Neuronal stem cell (in vitro differentiated cells): ENCODE data around the gene C1QTNF9B.

Experiments used
- DNase-seq: peaks from one replicate; pipeline ENCODE4 v3.0.0-alpha.2; 2013; ENCODE audit warnings: low spot score
- H2AFZ ChIP-seq: one replicate; pipeline ENCODE4 v1.6.1; 2013; ENCODE audit warnings: mild to moderate bottlenecking, low read length, inconsistent platforms
- H2AK5ac ChIP-seq: 2 replicates; pipeline ENCODE4 v1.6.1; 2013; ENCODE audit warnings: low read depth, mild to moderate bottlenecking, inconsistent platforms, low read length, moderate library complexity, mixed read lengths
- H2BK120ac ChIP-seq: 2 replicates; pipeline ENCODE4 v1.6.1; 2013; ENCODE audit warnings: low read depth, mild to moderate bottlenecking, inconsistent platforms, low read length, moderate library complexity, mixed read lengths
- H2BK12ac ChIP-seq: one replicate; pipeline ENCODE4 v1.6.1; 2013; ENCODE audit warnings: low read length, inconsistent platforms
- H2BK15ac ChIP-seq: 2 replicates; pipeline ENCODE4 v1.6.1; 2013; ENCODE audit warnings: mild to moderate bottlenecking, low read length, inconsistent platforms, mixed read lengths
- H2BK5ac ChIP-seq: one replicate; pipeline ENCODE4 v1.6.1; 2013; ENCODE audit warnings: inconsistent platforms, mild to moderate bottlenecking, low read length, moderate library complexity
- H3K14ac ChIP-seq: one replicate; pipeline ENCODE4 v1.6.1; 2013; ENCODE audit warnings: low read length, inconsistent platforms
- H3K18ac ChIP-seq: 2 replicates; pipeline ENCODE4 v1.6.1; 2013; ENCODE audit warnings: low read length, inconsistent platforms
- H3K23ac ChIP-seq: 2 replicates; pipeline ENCODE4 v1.6.1; 2013; ENCODE audit warnings: low read depth, mild to moderate bottlenecking, mixed read lengths, low read length, inconsistent platforms; ENCODE audit not compliant: poor library complexity
- H3K27ac ChIP-seq: replicated peaks from 3 replicates; pipeline ENCODE4 v1.5.1; 2013; ENCODE audit warnings: low read length, inconsistent platforms
- H3K27me3 ChIP-seq, 3 experiments: 2 replicates each; pipeline ENCODE4 v1.6.1; 2013; ENCODE audit warnings: low read length in 3 of 3, mild to moderate bottlenecking in 2 of 3, inconsistent platforms in 1 of 3, low read depth in 1 of 3, mixed read lengths in 1 of 3, moderate library complexity in 1 of 3; ENCODE audit not compliant: control insufficient read depth in 3 of 3, insufficient read depth in 3 of 3
- H3K36me3 ChIP-seq, 2 donors: replicated peaks in 1 of 2; 2 replicates each; pipeline ENCODE4 v1.6.1; 2013; ENCODE audit warnings: low read length in 2 of 2; ENCODE audit not compliant: control insufficient read depth in 2 of 2, insufficient read depth in 2 of 2
- H3K4ac ChIP-seq: 2 replicates; pipeline ENCODE4 v1.6.1; 2013; ENCODE audit warnings: inconsistent platforms, mild to moderate bottlenecking, low read length, moderate library complexity
- H3K4me1 ChIP-seq, 2 donors: 1 replicate in 1 of 2; 2 replicates in 1 of 2; pipeline ENCODE4 v1.6.1; 2013; ENCODE audit warnings: low read length in 2 of 2, low read depth in 1 of 2; ENCODE audit not compliant: control insufficient read depth in 2 of 2, insufficient read depth in 1 of 2
- H3K4me2 ChIP-seq: one replicate; pipeline ENCODE4 v1.6.1; 2013; ENCODE audit warnings: mild to moderate bottlenecking, low read length, inconsistent platforms; ENCODE audit not compliant: insufficient read depth, poor library complexity, severe bottlenecking
- H3K4me3 ChIP-seq, 2 donors: 2 replicates each; pipeline ENCODE4 v1.5.1; 2013; ENCODE audit warnings: low read length in 2 of 2, mild to moderate bottlenecking in 2 of 2, inconsistent platforms in 1 of 2, moderate library complexity in 1 of 2
- H3K79me1 ChIP-seq: one replicate; pipeline ENCODE4 v1.6.1; 2013; ENCODE audit warnings: low read depth, mild to moderate bottlenecking, inconsistent platforms, low read length, moderate library complexity
- H3K9ac ChIP-seq: one replicate; pipeline ENCODE4 v1.6.1; 2013; ENCODE audit warnings: mild to moderate bottlenecking, low read depth, low read length, inconsistent platforms; ENCODE audit not compliant: poor library complexity
- H3K9me3 ChIP-seq, 2 donors: replicated peaks in 1 of 2; 2 replicates each; pipeline versions ENCODE3 to v1.6.1; 2013; ENCODE audit warnings: low read length in 2 of 2, mild to moderate bottlenecking in 2 of 2, inconsistent platforms in 1 of 2, low read depth in 1 of 2, mixed read lengths in 1 of 2, moderate library complexity in 1 of 2; ENCODE audit not compliant: control insufficient read depth in 2 of 2, insufficient read depth in 1 of 2
- H4K8ac ChIP-seq: one replicate; pipeline ENCODE4 v1.6.1; 2013; ENCODE audit warnings: low read depth, mild to moderate bottlenecking, inconsistent platforms, low read length, moderate library complexity
- H4K91ac ChIP-seq: one replicate; pipeline ENCODE4 v1.6.1; 2013; ENCODE audit warnings: low read length, low read depth, mild to moderate bottlenecking, inconsistent platforms; ENCODE audit not compliant: poor library complexity
- WGBS, 2 donors: extraction: QIAGEN DNeasy Blood & Tissue Kit; methylation state at CpG; one replicate each; pipeline ENCODE4 v1.1.7; 2013; ENCODE audit warnings: missing lambda C conversion rate in 2 of 2, mixed read lengths in 1 of 2; ENCODE audit not compliant: insufficient read length in 2 of 2, insufficient replicate concordance in 1 of 2; ENCODE audit errors: extremely low coverage in 2 of 2; 5-methylcytosine and 5-hydroxymethylcytosine counted together

C1QTNF9B gene

GRCh38 chr13:23861310-23861709 lies 36.0 kb downstream of the C1QTNF9B start:
- H3K23ac ChIP-seq = no peak overlapping the region
- no peak overlapping the region for H3K9ac ChIP-seq
- H3K18ac ChIP-seq = no peak overlapping the region
- H3K14ac ChIP-seq = no peak overlapping the region
- H3K79me1 ChIP-seq = no peaks in the 10 kb centered on the region
- no peak overlapping the region for H4K8ac ChIP-seq
- H3K4me3 ChIP-seq = no peak overlapping the region
- H3K4me2 ChIP-seq = no peak overlapping the region
- H2BK12ac ChIP-seq = no peak overlapping the region
- H2AK5ac ChIP-seq = no peak overlapping the region
- no peak overlapping the region for H2AFZ ChIP-seq
- no peak overlapping the region for H3K27ac ChIP-seq
- no peaks in the 10 kb centered on the region for H3K36me3 ChIP-seq
- no CpG with 5 or more reads among the region's 2 CpGs for WGBS, 2 donors
- DNase-seq = no peak
- no peak overlapping the region for H2BK120ac ChIP-seq
- H3K4ac ChIP-seq = no peak overlapping the region
- no peak overlapping the region for H2BK15ac ChIP-seq
- no peak overlapping the region for H2BK5ac ChIP-seq
- no peaks in the 10 kb centered on the region for H3K4me1 ChIP-seq
- H3K9me3 ChIP-seq = no peaks in the 10 kb centered on the region
- no peaks in the 10 kb centered on the region for H3K27me3 ChIP-seq
- H4K91ac ChIP-seq = no peak overlapping the region

- Histone ChIP-seq H3K4me2 (no peak overlapping the region), H3K4me3 (no peak overlapping the region), H2BK120ac (no peak overlapping the region), H2BK5ac (no peak overlapping the region), H3K9ac (no peak overlapping the region), H2BK15ac (no peak overlapping the region), H2AFZ (no peak overlapping the region), H4K91ac (no peak overlapping the region), H3K27me3 (no peaks in the 10 kb centered on the region), H4K8ac (no peak overlapping the region), H3K18ac (no peak overlapping the region), H3K79me1 (no peaks in the 10 kb centered on the region), H3K23ac (no peak overlapping the region), H2AK5ac (no peak overlapping the region), H3K27ac (no peak overlapping the region), H3K36me3 (no peaks in the 10 kb centered on the region), H3K9me3 (no peaks in the 10 kb centered on the region), H3K4me1 (no peaks in the 10 kb centered on the region), H3K4ac (no peak overlapping the region), H2BK12ac (no peak overlapping the region), H3K14ac (no peak overlapping the region)
- DNase-seq = no peak
- WGBS, 2 donors = no CpG with 5 or more reads among the region's 2 CpGs
Observed at GRCh38 chr13:23859904-23860303, 37.4 kb downstream of the C1QTNF9B start.

- Histone ChIP-seq H3K9ac (no peak overlapping the region), H3K4ac (no peak overlapping the region), H3K4me1 (no peaks in the 10 kb centered on the region), H3K23ac (no peak overlapping the region), H4K8ac (no peak overlapping the region), H3K4me2 (no peak overlapping the region), H3K18ac (no peak overlapping the region), H2AK5ac (no peak overlapping the region), H4K91ac (no peak overlapping the region), H3K27me3 (no peaks in the 10 kb centered on the region), H2AFZ (no peak overlapping the region), H2BK120ac (no peak overlapping the region), H3K36me3 (no peaks in the 10 kb centered on the region), H2BK15ac (no peak overlapping the region), H3K27ac (no peak overlapping the region), H2BK5ac (no peak overlapping the region), H3K4me3 (no peak overlapping the region), H3K9me3 (no peaks in the 10 kb centered on the region), H3K14ac (no peak overlapping the region), H3K79me1 (no peaks in the 10 kb centered on the region), H2BK12ac (no peak overlapping the region)
- no peak for DNase-seq
Observed at GRCh38 chr13:23859455-23859854, 37.8 kb downstream of the C1QTNF9B start.

- no peak for DNase-seq
- no peaks in the 10 kb centered on the region for H3K27me3 ChIP-seq
- no peak overlapping the region for H3K4ac ChIP-seq
- no peak overlapping the region for H2AK5ac ChIP-seq
- H3K36me3 ChIP-seq = no peaks in the 10 kb centered on the region
- no peak overlapping the region for H3K4me3 ChIP-seq
- H3K4me1 ChIP-seq = no peaks in the 10 kb centered on the region
- no peaks in the 10 kb centered on the region for H3K79me1 ChIP-seq
- H2BK15ac ChIP-seq = no peak overlapping the region
- no peak overlapping the region for H2BK12ac ChIP-seq
- H3K27ac ChIP-seq = no peak overlapping the region
- H3K14ac ChIP-seq = no peak overlapping the region
- no peak overlapping the region for H3K4me2 ChIP-seq
- no peaks in the 10 kb centered on the region for H3K9me3 ChIP-seq
- H4K8ac ChIP-seq = no peak overlapping the region
- no peak overlapping the region for H4K91ac ChIP-seq
- no peak overlapping the region for H3K23ac ChIP-seq
- no peak overlapping the region for H3K18ac ChIP-seq
- H2BK5ac ChIP-seq = no peak overlapping the region
- H2AFZ ChIP-seq = no peak overlapping the region
- WGBS, 2 donors = no CpG with 5 or more reads among the region's 5 CpGs
- no peak overlapping the region for H3K9ac ChIP-seq
- no peak overlapping the region for H2BK120ac ChIP-seq
Observed at GRCh38 chr13:23858546-23858945, 38.8 kb downstream of the C1QTNF9B start.
